GM19193 (cell line): ENCODE data around the gene CYP4F22.

Source experiments
- POLR2A ChIP-seq: IDR thresholded peaks from 4 replicates; pipeline ENCODE4 v1.6.1; 2011; ENCODE audit not compliant: insufficient read depth, insufficient read length; ENCODE audit errors: extremely low read depth

The CYP4F22 gene

DNA sequence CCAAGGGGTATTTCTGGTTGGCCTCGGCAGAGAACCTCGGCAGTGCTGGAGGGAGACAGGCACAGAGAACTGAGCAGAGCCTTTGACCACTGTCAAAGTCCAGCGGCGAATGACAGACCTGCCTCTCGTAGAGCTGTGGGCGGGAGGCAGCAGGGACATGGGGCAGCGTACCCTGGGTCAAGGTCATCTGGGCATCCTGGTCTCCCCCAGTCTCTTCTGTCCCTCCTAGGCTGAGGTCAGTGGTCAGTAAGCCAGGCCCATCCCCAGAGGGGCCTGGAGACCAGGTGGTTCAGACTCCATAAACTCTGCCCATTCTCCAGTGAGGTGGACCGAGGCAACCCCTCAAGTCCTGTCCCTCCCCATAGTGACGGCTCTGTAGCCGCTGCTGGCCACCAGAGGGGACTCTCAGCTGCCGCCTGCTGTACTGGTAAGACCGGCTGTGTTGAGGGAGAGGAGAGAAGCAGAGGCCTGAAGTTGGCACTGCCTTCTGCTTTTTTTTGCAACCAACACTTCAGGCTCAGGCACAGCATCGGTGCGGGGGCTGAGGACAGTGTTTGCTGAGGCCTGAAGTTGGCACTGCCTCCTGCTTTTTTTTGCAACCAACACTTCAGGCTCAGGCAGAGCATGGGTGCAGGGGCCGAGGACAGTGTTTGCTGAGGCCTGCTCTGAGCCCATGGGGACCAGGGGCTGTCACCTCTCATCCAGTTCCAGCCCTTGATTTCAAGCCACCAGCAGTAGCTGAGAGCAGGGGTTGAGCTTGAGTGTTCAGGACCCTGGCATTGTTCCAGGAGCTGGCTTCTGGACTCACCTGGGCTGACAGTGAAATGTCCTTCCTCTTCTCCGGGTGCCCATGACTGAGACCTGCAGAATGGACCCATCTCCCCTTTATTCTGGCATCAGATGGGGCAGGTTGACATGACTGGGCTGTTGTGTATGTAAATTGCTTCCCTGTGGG is 28.7 kb upstream of the CYP4F22 start, which contains the start of gene PGLYRP2:
Gene PGLYRP2, minus strand, starts transcription at position 111 of the 955 bp plus-strand sequence. CDS start 130 bp downstream, outside the sequence.
- TF ChIP-seq POLR2A, result no peak

DNA sequence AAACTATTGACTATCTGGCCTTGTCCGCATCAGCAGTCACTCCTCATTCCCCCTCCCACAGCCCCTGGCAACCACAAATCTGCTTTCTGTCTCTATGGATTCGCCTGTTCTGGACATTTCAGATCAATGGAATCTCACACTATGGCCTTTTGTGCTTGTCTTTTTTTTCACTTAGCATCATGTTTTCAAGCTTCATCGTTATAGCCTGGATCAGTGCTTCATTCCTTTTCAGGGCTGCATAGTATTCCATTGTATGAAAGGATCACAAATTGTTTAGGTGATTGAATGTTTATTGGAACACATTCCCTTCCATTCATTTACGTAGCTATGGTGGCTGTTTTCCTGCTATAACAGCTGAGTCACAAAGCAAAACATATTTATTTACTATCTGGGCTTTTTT is 21.3 kb upstream of the CYP4F22 start:
- no peak for TF ChIP-seq POLR2A

- TF ChIP-seq POLR2A, result no peak
Measured at GRCh38 chr19:15488489-15489226, 19.7 kb upstream of the CYP4F22 start.

DNA sequence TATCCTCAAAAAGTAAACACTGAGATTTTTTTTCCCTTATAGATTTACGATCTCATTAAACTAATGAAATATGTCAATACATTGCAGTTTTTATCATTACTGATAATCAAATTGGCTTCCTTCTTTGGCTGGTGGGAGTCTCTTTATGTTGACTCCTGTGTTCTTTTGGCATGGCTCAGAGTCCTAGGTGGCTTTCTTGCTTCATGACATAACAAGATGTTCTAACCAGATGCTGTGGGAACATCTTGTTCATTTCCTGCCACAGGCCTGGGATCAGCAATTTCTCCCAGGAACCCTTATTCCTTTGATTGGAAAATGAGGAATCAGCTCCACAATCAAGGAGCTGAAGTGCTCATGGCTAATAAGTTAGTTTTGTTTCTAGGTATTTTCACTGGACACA is 13.2 kb upstream of the CYP4F22 start:
- TF ChIP-seq POLR2A, result no peak

DNA sequence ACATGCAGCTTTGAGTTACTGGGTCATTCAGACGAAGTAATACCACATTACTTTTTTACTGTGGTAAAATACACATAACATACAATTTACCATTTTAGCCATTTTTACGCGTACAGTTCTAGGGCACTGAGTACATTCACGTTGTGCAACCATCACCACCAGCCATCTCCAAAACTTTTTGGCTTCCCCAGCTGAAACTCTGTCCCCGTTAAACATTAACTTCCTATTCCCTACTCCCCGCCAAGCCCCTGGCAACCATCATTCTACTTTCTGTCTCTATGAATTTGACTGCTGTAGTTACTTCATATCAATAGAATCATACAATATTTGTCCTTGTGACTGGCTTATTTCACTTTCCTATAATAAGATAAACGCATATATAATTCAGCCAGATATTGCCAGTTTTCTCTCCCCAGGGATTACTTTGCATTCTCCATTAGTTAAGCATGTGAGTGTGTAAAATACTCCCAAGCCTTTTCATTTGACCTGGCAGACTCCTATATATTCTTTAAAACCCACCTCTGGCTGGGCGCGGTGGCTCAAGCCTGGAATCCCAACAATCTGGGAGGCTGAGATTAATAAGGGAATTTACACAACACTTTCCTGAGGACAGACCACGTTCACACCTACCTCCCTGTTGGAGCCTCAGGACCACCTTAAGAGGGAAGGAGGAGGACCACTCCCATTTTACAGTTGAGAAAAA is 10.0 kb upstream of the CYP4F22 start:
- no peak for TF ChIP-seq POLR2A

DNA sequence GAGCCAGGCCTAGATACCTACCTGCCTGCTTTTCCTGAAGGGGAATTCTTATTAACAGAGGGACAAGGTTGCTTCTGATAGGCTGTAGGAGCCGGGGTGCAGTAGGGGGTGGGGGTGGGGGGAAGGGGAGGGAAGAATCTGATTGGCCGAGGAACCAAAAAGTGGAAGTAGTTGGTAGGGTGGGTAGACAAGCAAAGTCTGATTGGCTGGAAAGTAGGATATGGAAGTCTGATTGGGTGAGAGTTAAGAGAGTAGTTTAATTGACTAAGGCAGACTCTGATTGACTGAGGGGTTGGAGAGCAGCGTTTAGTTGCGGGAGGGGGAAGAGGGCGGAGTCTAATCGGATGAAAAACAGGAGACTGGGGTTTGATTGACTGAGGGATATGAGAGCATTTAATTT is 9.4 kb upstream of the CYP4F22 start:
- no peak for TF ChIP-seq POLR2A

- no peak for TF ChIP-seq POLR2A
Measured at GRCh38 chr19:15501596-15501995, 6.7 kb upstream of the CYP4F22 start.

- no peak for TF ChIP-seq POLR2A
Measured at GRCh38 chr19:15502264-15502663, 6.1 kb upstream of the CYP4F22 start.

- no peak for TF ChIP-seq POLR2A
Measured at GRCh38 chr19:15506074-15506571, 2.2 kb upstream of the CYP4F22 start.

DNA sequence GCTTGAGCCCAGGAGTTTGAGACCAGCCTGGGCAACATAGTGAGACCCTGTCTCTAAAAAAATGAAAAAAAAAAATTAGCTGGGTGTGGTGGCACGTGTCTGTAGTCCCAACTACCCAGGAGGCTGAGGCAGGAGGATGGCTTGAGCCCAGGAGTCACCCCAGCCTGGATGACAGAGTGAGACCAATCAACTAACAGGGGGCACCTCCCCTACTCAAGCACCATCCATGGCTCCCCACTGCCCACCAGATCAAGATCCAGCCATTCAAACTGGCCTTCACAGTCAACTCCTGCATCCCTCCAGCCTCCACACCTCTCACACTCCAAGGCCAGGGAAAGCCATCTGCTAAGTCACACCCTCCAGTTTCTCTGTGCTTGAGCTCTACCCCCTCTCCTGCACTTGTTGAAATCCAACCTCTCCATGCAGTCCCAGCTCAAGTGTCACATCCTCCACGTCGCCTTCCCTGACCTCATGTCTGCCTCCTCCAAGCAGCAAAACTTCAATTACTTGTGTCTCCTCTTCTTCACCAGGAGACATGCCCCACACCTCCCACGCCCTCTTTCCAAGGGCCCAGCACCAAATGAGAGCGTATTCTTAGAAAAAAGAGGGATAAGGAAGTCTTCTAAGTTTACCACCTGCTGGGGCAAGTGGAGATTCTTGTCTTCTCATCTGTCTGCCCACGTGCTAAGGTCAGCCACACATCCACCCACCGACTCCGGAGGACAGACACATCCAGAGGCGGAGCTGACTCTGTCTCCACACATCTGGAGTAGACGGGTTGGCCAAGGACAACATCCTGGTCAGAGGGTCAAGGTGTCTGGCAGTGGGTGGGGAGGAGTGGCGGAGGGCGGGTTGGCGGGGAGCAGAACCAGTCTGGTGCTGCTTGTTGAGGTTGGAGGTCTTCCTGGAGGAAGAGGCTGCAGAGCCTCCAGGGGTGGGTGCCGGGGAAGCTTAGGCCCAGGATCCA is 974 bp upstream of the CYP4F22 start:
- no peak for TF ChIP-seq POLR2A

DNA sequence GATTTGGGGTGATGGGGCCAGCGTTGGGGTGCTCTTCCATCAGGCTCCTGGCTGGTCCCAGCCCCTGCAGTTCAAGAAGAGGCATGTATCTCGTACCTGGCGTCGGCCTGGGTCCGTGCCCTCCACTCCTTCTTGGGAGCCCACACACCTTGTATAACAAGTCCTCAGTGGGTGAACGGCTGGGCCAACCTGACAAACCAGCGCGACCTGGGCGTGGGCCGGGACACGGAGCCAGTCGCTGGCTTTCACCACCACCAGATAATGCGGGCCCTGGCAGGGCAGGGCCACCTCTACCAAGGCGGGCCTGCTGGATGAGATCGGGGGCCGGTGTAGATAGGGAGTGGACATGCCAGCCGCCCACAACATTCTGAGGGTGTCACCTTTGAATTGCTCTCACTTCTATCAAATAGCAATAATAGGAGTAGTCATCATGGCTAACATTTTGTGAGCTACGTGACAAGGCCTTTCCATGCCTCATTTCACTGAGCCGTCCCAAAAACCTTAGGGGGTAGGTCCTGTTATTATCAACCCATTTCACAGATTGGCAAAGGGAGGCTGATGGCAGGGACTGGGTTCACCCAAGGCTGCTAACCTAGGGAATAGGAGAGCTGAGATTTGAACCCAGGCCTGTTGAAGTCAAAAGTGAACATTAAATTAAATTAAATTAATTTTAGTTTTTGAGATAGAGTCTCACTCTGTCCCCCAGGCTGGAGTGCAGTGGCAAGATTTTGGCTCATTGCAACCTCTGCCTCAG is 3.5 kb downstream of the CYP4F22 start:
- TF ChIP-seq POLR2A, result no peak

DNA sequence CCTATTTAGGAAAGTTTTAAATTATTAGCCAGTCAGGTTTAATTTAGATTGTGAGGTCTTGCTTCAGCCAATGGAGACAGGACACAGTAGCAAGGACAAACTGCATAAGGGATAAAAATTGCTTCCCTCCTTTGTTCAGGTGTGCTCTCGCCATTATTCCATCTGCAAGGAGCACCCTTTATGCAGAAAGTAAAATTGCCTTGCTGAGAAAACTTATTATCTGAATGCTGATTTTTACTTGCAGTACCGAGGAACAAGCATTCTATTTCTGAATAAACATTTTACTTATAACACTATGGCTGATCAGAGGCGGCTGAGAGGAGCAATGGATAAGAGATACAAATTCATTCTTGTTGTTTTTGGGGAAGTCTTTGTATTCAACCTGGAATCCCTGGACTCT is 8.0 kb downstream of the CYP4F22 start:
- no peak for TF ChIP-seq POLR2A

GRCh38 chr19:15517778-15518177 is 9.5 kb downstream of the CYP4F22 start:
- no peak for TF ChIP-seq POLR2A
